ENCODE data around the gene KCNJ5.
A peak's percentile ranks its signal among the peaks of the same experiment; 100 is the strongest.

Gene KCNJ5

DNA sequence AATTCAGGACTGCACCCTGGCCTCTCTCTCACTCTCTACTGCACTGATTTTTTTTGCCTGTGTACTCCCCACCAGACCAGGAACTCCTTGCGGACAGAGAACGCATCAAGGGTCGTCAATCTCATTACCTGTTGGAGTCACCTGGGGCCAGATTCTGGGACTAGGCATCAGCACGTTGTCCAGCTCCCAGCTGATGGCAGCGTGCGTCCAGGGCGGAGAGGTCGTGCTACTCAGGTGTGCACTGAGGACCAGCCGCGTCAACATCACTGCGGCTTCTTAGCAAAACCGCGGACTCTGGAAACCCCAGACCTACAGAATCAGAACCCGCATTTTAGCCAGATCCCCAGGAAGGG, 13.1 kb downstream of the KCNJ5 start:
- H3K4me3 ChIP-seq (ENCODE audit: low read depth, low read length): no peak overlapping the region
- no peak for DNase-seq (ENCODE audit: low read depth, low spot score)
- in situ Hi-C loops (cut with HindIII; ENCODE audit: low sequenced_read_pairs): no loop called here
- TF ChIP-seq, protein P1, sequence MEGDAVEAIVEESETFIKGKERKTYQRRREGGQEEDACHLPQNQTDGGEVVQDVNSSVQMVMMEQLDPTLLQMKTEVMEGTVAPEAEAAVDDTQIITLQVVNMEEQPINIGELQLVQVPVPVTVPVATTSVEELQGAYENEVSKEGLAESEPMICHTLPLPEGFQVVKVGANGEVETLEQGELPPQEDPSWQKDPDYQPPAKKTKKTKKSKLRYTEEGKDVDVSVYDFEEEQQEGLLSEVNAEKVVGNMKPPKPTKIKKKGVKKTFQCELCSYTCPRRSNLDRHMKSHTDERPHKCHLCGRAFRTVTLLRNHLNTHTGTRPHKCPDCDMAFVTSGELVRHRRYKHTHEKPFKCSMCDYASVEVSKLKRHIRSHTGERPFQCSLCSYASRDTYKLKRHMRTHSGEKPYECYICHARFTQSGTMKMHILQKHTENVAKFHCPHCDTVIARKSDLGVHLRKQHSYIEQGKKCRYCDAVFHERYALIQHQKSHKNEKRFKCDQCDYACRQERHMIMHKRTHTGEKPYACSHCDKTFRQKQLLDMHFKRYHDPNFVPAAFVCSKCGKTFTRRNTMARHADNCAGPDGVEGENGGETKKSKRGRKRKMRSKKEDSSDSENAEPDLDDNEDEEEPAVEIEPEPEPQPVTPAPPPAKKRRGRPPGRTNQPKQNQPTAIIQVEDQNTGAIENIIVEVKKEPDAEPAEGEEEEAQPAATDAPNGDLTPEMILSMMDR (IDR thresholded peaks at IDR 0.05; ENCODE audit: low read depth, low read length): no peak

DNA sequence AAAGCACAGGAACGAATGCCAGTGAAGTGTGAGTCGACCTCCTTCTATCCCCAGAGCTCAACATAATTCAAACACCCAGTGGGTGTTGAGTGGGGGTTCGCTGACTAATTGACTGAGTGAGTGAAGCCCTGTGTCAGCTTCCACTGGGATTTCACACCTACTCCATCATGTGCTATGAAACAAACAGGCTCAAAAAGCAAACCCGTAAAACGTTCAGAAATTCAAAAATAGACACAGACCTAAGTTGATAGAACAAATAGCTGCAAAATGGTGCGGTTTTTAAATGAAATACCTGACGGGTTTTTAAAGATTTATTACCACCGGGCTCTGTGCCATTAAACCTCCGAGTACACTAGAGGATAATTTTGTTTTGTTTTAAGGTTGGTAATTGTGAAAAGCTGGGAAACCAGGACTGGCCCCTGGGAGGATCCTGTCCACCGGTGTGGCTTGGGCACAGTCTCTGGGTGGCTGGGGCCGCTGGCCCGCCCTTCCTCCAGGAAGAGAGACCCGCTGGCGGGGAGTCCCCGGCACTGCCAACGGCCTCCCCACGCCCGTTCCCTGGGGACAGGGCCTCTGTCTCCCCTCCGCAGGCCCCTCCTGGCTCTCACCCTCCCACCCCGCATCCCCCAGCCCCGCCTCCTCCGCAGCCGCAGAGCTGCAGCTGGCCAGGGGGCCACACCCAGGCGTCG, 13.6 kb downstream of the KCNJ5 start:
- H3K4me3 ChIP-seq (ENCODE audit: low read depth, low read length): peak overlapping the region; percentile 49
- in situ Hi-C loops (cut with HindIII; ENCODE audit: low sequenced_read_pairs): no loop called here
- TF ChIP-seq, protein P1 (IDR thresholded peaks at IDR 0.05; ENCODE audit: low read depth, low read length): no peak
- DNase-seq (ENCODE audit: low read depth, low spot score): peak; percentile 32

- peak; percentile 17 for DNase-seq (ENCODE audit: low read depth, low spot score)
- TF ChIP-seq, protein P1 (IDR thresholded peaks at IDR 0.05; ENCODE audit: low read depth, low read length): peak; percentile 43
- peak overlapping the region; percentile 49 for H3K4me3 ChIP-seq (ENCODE audit: low read depth, low read length)
- in situ Hi-C loops (cut with HindIII; ENCODE audit: low sequenced_read_pairs): no loop called here
Measured at GRCh38 chr11:128905345-128906184, 14.4 kb downstream of the KCNJ5 start.

- TF ChIP-seq, protein P1 (IDR thresholded peaks at IDR 0.05; ENCODE audit: low read depth, low read length): no peak
- H3K4me3 ChIP-seq (ENCODE audit: low read depth, low read length): no peak overlapping the region
- no peak for DNase-seq (ENCODE audit: low read depth, low spot score)
Measured at GRCh38 chr11:128906185-128907050, 15.3 kb downstream of the KCNJ5 start.

GRCh38 chr11:128907585-128907984, 16.4 kb downstream of the KCNJ5 start:
- TF ChIP-seq, protein P1 (IDR thresholded peaks at IDR 0.05; ENCODE audit: low read depth, low read length): no peak
- DNase-seq (ENCODE audit: low read depth, low spot score): no peak
- no peak overlapping the region for H3K4me3 ChIP-seq (ENCODE audit: low read depth, low read length)
- in situ Hi-C loops (cut with HindIII; ENCODE audit: low sequenced_read_pairs): no loop called here

More at GRCh38 chr11:128906185-128907050, 15.3 kb downstream of the KCNJ5 start:
- in situ Hi-C loops (cut with HindIII; ENCODE audit: low sequenced_read_pairs): no loop called here

Data from astrocyte of the spinal cord (primary cell).